Stimulated activated CD8-positive, alpha-beta memory T cell treated with anti-CD3 and anti-CD28 coated beads, Interleukin-12 subunit alpha, Interleukin-12 subunit beta, amount 100 ng/mL, for 4 hours (primary cell): ENCODE data around the gene CACNA2D1.
"Not testable (repeated sequence)": the region's sequence is repeated elsewhere in the genome, so short reads cannot be mapped to it uniquely, and the experiment has no call there.

ENCODE experiments used
- DNase-seq: peaks from one replicate; pipeline ENCODE4 v3.0.0-alpha.2; 2020; ENCODE audit warnings: low read depth

The CACNA2D1 gene

GRCh38 chr7:82393076-82393839 is 50.3 kb downstream of the CACNA2D1 start:
- DNase-seq, result no peak

- no peak for DNase-seq
These were observed 52.6 kb downstream of the CACNA2D1 start for GRCh38 chr7:82390936-82391335.

- DNase-seq, result no peak
These were observed 53.7 kb downstream of the CACNA2D1 start for GRCh38 chr7:82389876-82390275.

GRCh38 chr7:82388138-82388537 is 55.4 kb downstream of the CACNA2D1 start:
- DNase-seq, result no peak

GRCh38 chr7:82386571-82386970 is 57.0 kb downstream of the CACNA2D1 start:
- DNase-seq, result not testable (repeated sequence)

- DNase-seq, result no peak
These were observed 58.8 kb downstream of the CACNA2D1 start for GRCh38 chr7:82384779-82385178.

- DNase-seq, result no peak
These were observed 59.5 kb downstream of the CACNA2D1 start for GRCh38 chr7:82384051-82384464.

GRCh38 chr7:82382276-82382675 is 61.3 kb downstream of the CACNA2D1 start:
- DNase-seq, result no peak

- no peak for DNase-seq
These were observed 66.8 kb downstream of the CACNA2D1 start for GRCh38 chr7:82376739-82377138.

- DNase-seq, result no peak
These were observed 67.9 kb downstream of the CACNA2D1 start for GRCh38 chr7:82375713-82376112.

GRCh38 chr7:82375129-82375528 is 68.4 kb downstream of the CACNA2D1 start:
- DNase-seq, result no peak

GRCh38 chr7:82373926-82374635 is 69.5 kb downstream of the CACNA2D1 start:
- DNase-seq, result no peak

GRCh38 chr7:82364671-82365070 is 78.9 kb downstream of the CACNA2D1 start:
- no peak for DNase-seq

- no peak for DNase-seq
These were observed 79.5 kb downstream of the CACNA2D1 start for GRCh38 chr7:82364048-82364447.

GRCh38 chr7:82362129-82362706 is 81.4 kb downstream of the CACNA2D1 start:
- DNase-seq, result no peak

- no peak for DNase-seq
These were observed 82.8 kb downstream of the CACNA2D1 start for GRCh38 chr7:82360591-82361368.

GRCh38 chr7:82359426-82359825 is 84.2 kb downstream of the CACNA2D1 start:
- no peak for DNase-seq

- no peak for DNase-seq
These were observed 84.7 kb downstream of the CACNA2D1 start for GRCh38 chr7:82358923-82359322.

GRCh38 chr7:82358009-82358578 is 85.5 kb downstream of the CACNA2D1 start:
- DNase-seq, result no peak

GRCh38 chr7:82348251-82348650 is 95.3 kb downstream of the CACNA2D1 start:
- DNase-seq, result no peak

GRCh38 chr7:82347808-82348207 is 95.8 kb downstream of the CACNA2D1 start:
- no peak for DNase-seq

GRCh38 chr7:82345886-82346285 is 97.7 kb downstream of the CACNA2D1 start:
- no peak for DNase-seq
